Activated T-helper 1 cell treated with anti-CD3 and anti-CD28 coated beads, Interleukin-12 subunit alpha, Interleukin-12 subunit beta, Interleukin-2, Interleukin-4 antibody, amounts not matched to agents 30 ng/mL and 10 ng/mL and 1 ng/mL, durations not matched to agents 14 hours and 24 hours and 36 hours (primary cell): ENCODE data around the gene PC. TPM values are rescaled to one million over a fixed set of nuclear protein-coding genes. Genes with fewer than 3 reads are reported as not detected.

Source experiments
- DNase-seq: peaks from one replicate; pipeline ENCODE4 v3.0.0; 2021; ENCODE audit warnings: low spot score
- H3K27ac Mint-ChIP-seq: one replicate; pipeline ENCODE4 v1.8.0; 2021; ENCODE audit warnings: mild to moderate bottlenecking, mixed read lengths
- H3K27me3 Mint-ChIP-seq: one replicate; pipeline ENCODE4 v1.8.0; 2022; ENCODE audit warnings: mild to moderate bottlenecking, moderate library complexity, mixed read lengths; ENCODE audit not compliant: insufficient read depth
- H3K36me3 Mint-ChIP-seq: one replicate; pipeline ENCODE4 v1.8.0; 2021; ENCODE audit warnings: low read depth, mixed read lengths
- H3K4me1 Mint-ChIP-seq: one replicate; pipeline ENCODE4 v1.8.0; 2021; ENCODE audit warnings: low read depth, mixed read lengths
- H3K4me3 Mint-ChIP-seq: one replicate; pipeline ENCODE4 v1.8.0; 2021; ENCODE audit warnings: mild to moderate bottlenecking, moderate library complexity, mixed read lengths
- H3K9me3 Mint-ChIP-seq: one replicate; pipeline ENCODE4 v1.8.0; 2021; ENCODE audit warnings: mixed read lengths
- intact Hi-C: fragments of 100-400 bp; cut with micrococcal nuclease; formaldehyde crosslinking; loops from one replicate; pipeline ENCODE4 v1.15.1; 2024
- total RNA-seq: library from RNA; stranded (reverse); gene quantifications from 2 replicates; pipeline ENCODE4 v1.2.3, GENCODE V29; 2022

The PC gene
- total RNA-seq, 1 donor from 2014 or later = 15.9 TPM

- no peaks in the 10 kb centered on the region for H3K27me3 Mint-ChIP-seq
- no peak overlapping the region for H3K4me3 Mint-ChIP-seq
- H3K4me1 Mint-ChIP-seq = no peaks in the 10 kb centered on the region
- no peak for DNase-seq
- intact Hi-C loops = no loop called here
- no peak overlapping the region for H3K27ac Mint-ChIP-seq
- no peaks in the 10 kb centered on the region for H3K9me3 Mint-ChIP-seq
- H3K36me3 Mint-ChIP-seq = no peaks in the 10 kb centered on the region
Observed at GRCh38 chr11:66910669-66911068, 47.5 kb downstream of the PC start.

GRCh38 chr11:66910016-66910415 is 48.2 kb downstream of the PC start:
- Mint-ChIP-seq H3K9me3 (no peaks in the 10 kb centered on the region), H3K4me3 (no peak overlapping the region), H3K36me3 (no peaks in the 10 kb centered on the region), H3K27ac (no peak overlapping the region), H3K27me3 (no peaks in the 10 kb centered on the region), H3K4me1 (no peaks in the 10 kb centered on the region)
- intact Hi-C loops = no loop called here
- no peak for DNase-seq

GRCh38 chr11:66909181-66909580 is 49.0 kb downstream of the PC start:
- H3K4me1 Mint-ChIP-seq = no peaks in the 10 kb centered on the region
- H3K27ac Mint-ChIP-seq = no peak overlapping the region
- H3K9me3 Mint-ChIP-seq = no peaks in the 10 kb centered on the region
- no peaks in the 10 kb centered on the region for H3K36me3 Mint-ChIP-seq
- DNase-seq = no peak
- intact Hi-C loops = no loop called here
- no peak overlapping the region for H3K4me3 Mint-ChIP-seq
- H3K27me3 Mint-ChIP-seq = peaks cover 2% of the 10 kb centered on the region

GRCh38 chr11:66907751-66908630 is 50.2 kb downstream of the PC start:
- Mint-ChIP-seq H3K4me1 (no peaks in the 10 kb centered on the region), H3K4me3 (no peak overlapping the region), H3K9me3 (no peaks in the 10 kb centered on the region), H3K27ac (no peak overlapping the region), H3K36me3 (no peaks in the 10 kb centered on the region), H3K27me3 (peaks cover 2% of the 10 kb centered on the region)
- DNase-seq = no peak
- intact Hi-C loops = no loop called here

- no peak for DNase-seq
- Mint-ChIP-seq H3K36me3 (no peaks in the 10 kb centered on the region), H3K9me3 (no peaks in the 10 kb centered on the region), H3K4me3 (no peak overlapping the region), H3K4me1 (no peaks in the 10 kb centered on the region), H3K27me3 (peaks cover 2% of the 10 kb centered on the region), H3K27ac (no peak overlapping the region)
- intact Hi-C loops = no loop called here
Observed at GRCh38 chr11:66906061-66906733, 52.0 kb downstream of the PC start.

- Mint-ChIP-seq H3K27me3 (peaks cover 5% of the 10 kb centered on the region), H3K36me3 (no peaks in the 10 kb centered on the region), H3K4me3 (no peak overlapping the region), H3K9me3 (no peaks in the 10 kb centered on the region), H3K4me1 (no peaks in the 10 kb centered on the region), H3K27ac (no peak overlapping the region)
- no peak for DNase-seq
- intact Hi-C loops = no loop called here
Observed at GRCh38 chr11:66905631-66906030, 52.6 kb downstream of the PC start.

- H3K4me1 Mint-ChIP-seq = no peaks in the 10 kb centered on the region
- no peak for DNase-seq
- H3K9me3 Mint-ChIP-seq = no peaks in the 10 kb centered on the region
- H3K4me3 Mint-ChIP-seq = no peak overlapping the region
- intact Hi-C loops = no loop called here
- peaks cover 5% of the 10 kb centered on the region for H3K27me3 Mint-ChIP-seq
- no peak overlapping the region for H3K27ac Mint-ChIP-seq
- H3K36me3 Mint-ChIP-seq = no peaks in the 10 kb centered on the region
Observed at GRCh38 chr11:66904981-66905521, 53.1 kb downstream of the PC start.

- H3K4me3 Mint-ChIP-seq = no peak overlapping the region
- H3K27me3 Mint-ChIP-seq = peaks cover 5% of the 10 kb centered on the region
- no peaks in the 10 kb centered on the region for H3K36me3 Mint-ChIP-seq
- intact Hi-C loops = no loop called here
- H3K4me1 Mint-ChIP-seq = no peaks in the 10 kb centered on the region
- DNase-seq = no peak
- H3K27ac Mint-ChIP-seq = no peak overlapping the region
- no peaks in the 10 kb centered on the region for H3K9me3 Mint-ChIP-seq
Observed at GRCh38 chr11:66904561-66904960, 53.6 kb downstream of the PC start.

GRCh38 chr11:66904055-66904454 is 54.1 kb downstream of the PC start:
- intact Hi-C loops = no loop called here
- Mint-ChIP-seq H3K27me3 (peaks cover 5% of the 10 kb centered on the region), H3K27ac (no peak overlapping the region), H3K4me3 (no peak overlapping the region), H3K36me3 (no peaks in the 10 kb centered on the region), H3K4me1 (no peaks in the 10 kb centered on the region), H3K9me3 (no peaks in the 10 kb centered on the region)
- DNase-seq = no peak

- no peak for DNase-seq
- Mint-ChIP-seq H3K36me3 (no peaks in the 10 kb centered on the region), H3K4me3 (no peak overlapping the region), H3K9me3 (no peaks in the 10 kb centered on the region), H3K27ac (no peak overlapping the region), H3K27me3 (peaks cover 5% of the 10 kb centered on the region), H3K4me1 (no peaks in the 10 kb centered on the region)
- intact Hi-C loops = no loop called here
Observed at GRCh38 chr11:66902486-66903177, 55.6 kb downstream of the PC start.

GRCh38 chr11:66901964-66902390 is 56.2 kb downstream of the PC start:
- Mint-ChIP-seq H3K9me3 (no peaks in the 10 kb centered on the region), H3K27ac (no peak overlapping the region), H3K4me1 (no peaks in the 10 kb centered on the region), H3K27me3 (peaks cover 5% of the 10 kb centered on the region), H3K4me3 (no peak overlapping the region), H3K36me3 (no peaks in the 10 kb centered on the region)
- intact Hi-C loops = no loop called here
- no peak for DNase-seq

- no peaks in the 10 kb centered on the region for H3K36me3 Mint-ChIP-seq
- no peak overlapping the region for H3K4me3 Mint-ChIP-seq
- peaks cover 11% of the 10 kb centered on the region for H3K27me3 Mint-ChIP-seq
- H3K9me3 Mint-ChIP-seq = no peaks in the 10 kb centered on the region
- H3K4me1 Mint-ChIP-seq = peaks cover 19% of the 10 kb centered on the region
- intact Hi-C loops = no loop called here
- no peak overlapping the region for H3K27ac Mint-ChIP-seq
- no peak for DNase-seq
Observed at GRCh38 chr11:66894141-66894540, 64.0 kb downstream of the PC start.

GRCh38 chr11:66892911-66893310 is 65.3 kb downstream of the PC start:
- Mint-ChIP-seq H3K36me3 (no peaks in the 10 kb centered on the region), H3K4me3 (no peak overlapping the region), H3K4me1 (peaks cover 19% of the 10 kb centered on the region), H3K27ac (no peak overlapping the region), H3K27me3 (peaks cover 11% of the 10 kb centered on the region), H3K9me3 (no peaks in the 10 kb centered on the region)
- intact Hi-C loops = no loop called here
- DNase-seq = no peak
